Stimulated activated CD4-positive, alpha-beta T cell treated with anti-CD3 and anti-CD28 coated beads, Interleukin-4, amount 100 ng/mL, for 4 hours (primary cell): ENCODE data around the gene ELAPOR2.
"Not testable (repeated sequence)": the region's sequence is repeated elsewhere in the genome, so short reads cannot be mapped to it uniquely, and the experiment has no call there.

Source experiments
- DNase-seq, 2 experiments: peaks; one replicate each; pipeline ENCODE4 v3.0.0-alpha.2; 2020

ELAPOR2 gene

DNA sequence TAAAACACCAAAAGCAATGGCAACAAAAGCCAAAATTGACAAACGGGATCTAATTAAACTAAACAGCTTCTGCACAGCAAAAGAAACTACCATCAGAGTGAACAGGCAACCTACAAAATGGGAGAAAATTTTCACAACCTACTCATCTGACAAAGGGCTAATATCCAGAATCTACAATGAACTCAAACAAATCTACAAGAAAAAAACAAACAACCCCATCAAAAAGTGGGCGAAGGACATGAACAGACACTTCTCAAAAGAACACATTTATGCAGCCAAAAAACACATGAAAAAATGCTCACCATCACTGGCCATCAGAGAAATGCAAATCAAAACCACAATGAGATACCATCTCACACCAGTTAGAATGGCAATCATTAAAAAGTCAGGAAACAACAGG lies 14.7 kb downstream of the ELAPOR2 start:
- not testable (repeated sequence) for DNase-seq

- DNase-seq = not testable (repeated sequence)
Measured at GRCh38 chr7:87041586-87041985, 17.9 kb downstream of the ELAPOR2 start.

- not testable (repeated sequence) for DNase-seq
Measured at GRCh38 chr7:87039691-87040299, 19.7 kb downstream of the ELAPOR2 start.

DNA sequence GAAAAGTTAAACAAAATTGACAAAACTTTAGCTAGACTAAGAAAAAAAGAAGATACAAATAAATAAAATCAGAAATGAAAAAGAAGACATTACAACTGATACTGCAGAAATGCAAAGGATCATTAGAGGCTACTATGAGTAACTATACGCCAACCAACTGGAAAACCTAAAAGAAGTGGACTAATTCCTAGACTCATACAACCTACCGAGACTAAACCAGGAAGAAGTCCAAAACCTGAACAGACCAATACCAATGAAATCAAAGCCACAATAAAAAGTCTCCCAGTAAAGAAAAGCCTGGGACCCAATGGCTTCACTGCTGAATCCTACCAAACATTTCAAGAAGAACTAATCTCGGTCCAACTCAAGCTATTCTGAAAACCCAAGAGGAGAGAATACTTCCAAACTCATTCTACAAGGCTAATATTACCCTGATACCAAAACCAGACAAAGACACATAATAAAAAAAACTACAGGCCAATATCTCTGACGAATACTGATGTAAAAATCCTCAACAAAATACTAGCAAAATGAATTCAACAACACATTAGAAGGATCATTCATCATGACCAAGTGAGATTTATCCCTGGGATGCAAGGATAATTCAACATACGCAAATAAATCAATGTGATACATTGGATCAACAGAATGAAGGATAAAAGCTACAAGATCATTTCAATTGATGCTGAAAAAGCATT lies 20.3 kb downstream of the ELAPOR2 start:
- no peak for DNase-seq

- no peak for DNase-seq
Measured at GRCh38 chr7:87036985-87037384, 22.5 kb downstream of the ELAPOR2 start.

- DNase-seq = no peak
Measured at GRCh38 chr7:87032604-87033339, 26.7 kb downstream of the ELAPOR2 start.

- DNase-seq = no peak
Measured at GRCh38 chr7:87029078-87029477, 30.4 kb downstream of the ELAPOR2 start.

DNA sequence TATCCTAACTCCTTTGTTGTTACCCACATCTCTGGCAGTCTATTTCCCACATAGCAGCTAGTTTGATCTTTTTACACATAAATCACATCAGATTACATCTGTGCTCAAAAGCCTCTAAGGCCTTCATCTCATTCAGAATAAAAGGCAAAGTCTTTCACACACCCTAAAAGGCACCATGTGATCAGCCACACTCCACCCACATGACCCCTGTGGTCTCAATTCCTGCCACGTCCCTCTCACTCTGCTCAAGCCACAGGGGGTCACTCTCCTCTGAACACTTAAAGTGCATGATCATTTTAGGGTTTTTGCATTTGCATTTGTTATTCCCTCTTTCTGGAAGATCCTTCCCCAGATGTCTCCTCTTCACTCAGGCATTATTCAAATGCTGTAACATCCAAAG lies 30.8 kb downstream of the ELAPOR2 start:
- no peak for DNase-seq

DNA sequence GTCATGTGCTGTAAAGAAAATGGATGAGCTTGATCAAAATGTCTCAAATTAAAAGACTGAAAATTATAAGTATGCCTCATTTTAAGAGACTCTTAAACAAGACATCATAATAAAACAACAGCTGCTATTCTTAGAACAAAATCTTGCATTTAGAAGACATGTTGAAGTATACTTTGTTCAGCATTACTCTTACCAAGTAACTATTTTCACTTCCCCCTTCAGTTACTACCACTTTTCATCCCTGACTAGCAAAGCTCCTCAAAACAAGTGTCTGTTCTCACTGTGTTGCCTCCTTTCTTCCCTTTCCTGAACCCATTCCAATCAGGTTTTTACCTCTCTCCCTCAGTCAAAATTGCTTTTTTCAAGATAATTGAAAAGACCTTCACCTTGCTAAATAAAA lies 31.6 kb downstream of the ELAPOR2 start:
- DNase-seq = no peak

GRCh38 chr7:87021285-87021684 lies 38.2 kb downstream of the ELAPOR2 start:
- DNase-seq = no peak

- DNase-seq = no peak
Measured at GRCh38 chr7:87016606-87017005, 42.8 kb downstream of the ELAPOR2 start.

DNA sequence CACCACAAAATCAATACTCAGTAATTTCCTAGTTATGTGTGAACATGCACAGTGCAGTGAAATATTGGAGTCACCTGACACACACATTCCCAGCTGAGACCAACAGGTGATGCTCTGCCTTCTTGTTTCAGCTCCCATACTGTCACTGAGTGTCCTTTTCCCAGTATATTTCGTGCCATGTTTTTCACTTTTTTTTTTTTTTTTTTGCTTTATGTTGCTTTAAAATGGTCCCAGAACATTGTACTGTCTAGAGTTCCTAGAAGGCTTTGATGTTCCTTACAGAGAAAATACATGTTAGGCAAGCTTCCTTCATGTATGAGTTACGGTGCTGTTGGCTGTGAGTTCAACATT lies 45.6 kb downstream of the ELAPOR2 start:
- DNase-seq = no peak

GRCh38 chr7:87013136-87013839 lies 46.2 kb downstream of the ELAPOR2 start:
- DNase-seq = no peak
